Hepatocyte (in vitro differentiated cells): ENCODE measurements around the gene ATP6V0E1. TPM values are rescaled to one million over a fixed set of nuclear protein-coding genes. Genes with fewer than 3 reads are reported as not detected.

ENCODE experiments used
- DNase-seq: peaks from one replicate; pipeline ENCODE4 v3.0.0-alpha.2; 2016; ENCODE audit warnings: low spot score
- H2AFZ ChIP-seq: fragments of 200-600 bp; sonication (generic); 2 replicates; pipeline ENCODE4 v1.6.0; 2016; ENCODE audit warnings: antibody characterized with exemption, mild to moderate bottlenecking
- H3K27ac ChIP-seq: fragments of 200-600 bp; sonication (generic); 2 replicates; pipeline ENCODE4 v1.5.1; 2016; ENCODE audit warnings: mild to moderate bottlenecking
- H3K27me3 ChIP-seq: fragments of 200-600 bp; sonication (generic); 2 replicates; pipeline ENCODE4 v1.6.1; 2016
- H3K36me3 ChIP-seq: fragments of 200-600 bp; sonication (generic); replicated peaks from 2 replicates; pipeline ENCODE4 v1.5.1; 2016; ENCODE audit warnings: low read depth; ENCODE audit not compliant: insufficient read depth
- H3K4me1 ChIP-seq: fragments of 200-600 bp; sonication (generic); 2 replicates; pipeline ENCODE4 v1.5.1; 2016; ENCODE audit warnings: mild to moderate bottlenecking, moderate library complexity; ENCODE audit not compliant: insufficient read depth
- H3K4me2 ChIP-seq: fragments of 200-600 bp; sonication (generic); 2 replicates; pipeline ENCODE4 v1.6.0; 2016
- H3K4me3 ChIP-seq: fragments of 200-600 bp; sonication (generic); 2 replicates; pipeline ENCODE4 v1.5.1; 2016; ENCODE audit warnings: mild to moderate bottlenecking
- H3K79me2 ChIP-seq: fragments of 200-600 bp; sonication (generic); 2 replicates; pipeline ENCODE4 v1.6.0; 2017; ENCODE audit warnings: mild to moderate bottlenecking
- H3K9me2 ChIP-seq: fragments of 200-600 bp; sonication (generic); replicated peaks from 2 replicates; pipeline ENCODE4 v1.6.0; 2017; ENCODE audit warnings: mild to moderate bottlenecking; ENCODE audit not compliant: insufficient read depth
- H3K9me3 ChIP-seq: fragments of 200-600 bp; sonication (generic); 2 replicates; pipeline ENCODE4 v1.5.1; 2016; ENCODE audit warnings: low read depth, mild to moderate bottlenecking
- H4K20me1 ChIP-seq: fragments of 200-600 bp; sonication (generic); 2 replicates; pipeline ENCODE4 v1.6.0; 2016; ENCODE audit warnings: mild to moderate bottlenecking; ENCODE audit not compliant: insufficient read depth, poor library complexity, severe bottlenecking
- EZH2 ChIP-seq: fragments of 200-600 bp; sonication (generic); IDR thresholded peaks from 2 replicates; pipeline ENCODE4 v1.6.1; 2016; ENCODE audit warnings: antibody characterized with exemption, mild to moderate bottlenecking, borderline replicate concordance
- EZH2phosphoT487 ChIP-seq: fragments of 200-600 bp; sonication (generic); IDR thresholded peaks from one replicate; pipeline ENCODE4 v1.6.1; 2018; ENCODE audit warnings: antibody characterized with exemption, mild to moderate bottlenecking, low read depth, moderate library complexity; ENCODE audit not compliant: unreplicated experiment, severe bottlenecking
- WGBS: methylation state at CpG from one replicate; pipeline ENCODE4 v1.1.6; 2016; ENCODE audit warnings: low lambda C conversion rate; ENCODE audit errors: missing lambda C conversion rate; 5-methylcytosine and 5-hydroxymethylcytosine counted together
- polyA plus RNA-seq: library from polyadenylated mRNA; unstranded; fragments of >200 nt; fragmentation: Nextera tagmentation; extraction: Ambion mirVana; gene quantifications from 2 replicates; pipeline ENCODE4 v1.2.1, GENCODE V29; 2016
- total RNA-seq: library from RNA; depleted of rRNA; stranded (reverse); fragments of >200 nt; gene quantifications from 2 replicates; pipeline ENCODE4 v1.2.3, GENCODE V29; 2014
- TF ChIP-seq, protein P1 (sequence below): fragments of 200-600 bp; sonication (generic); IDR thresholded peaks from 2 replicates; pipeline ENCODE4 v1.5.1; 2016; ENCODE audit warnings: antibody characterized with exemption, mild to moderate bottlenecking; ENCODE audit not compliant: poor library complexity

Gene ATP6V0E1
- total and polyA plus RNA-seq, 2 experiments from 2014 or later: 216 to 657 TPM

DNA sequence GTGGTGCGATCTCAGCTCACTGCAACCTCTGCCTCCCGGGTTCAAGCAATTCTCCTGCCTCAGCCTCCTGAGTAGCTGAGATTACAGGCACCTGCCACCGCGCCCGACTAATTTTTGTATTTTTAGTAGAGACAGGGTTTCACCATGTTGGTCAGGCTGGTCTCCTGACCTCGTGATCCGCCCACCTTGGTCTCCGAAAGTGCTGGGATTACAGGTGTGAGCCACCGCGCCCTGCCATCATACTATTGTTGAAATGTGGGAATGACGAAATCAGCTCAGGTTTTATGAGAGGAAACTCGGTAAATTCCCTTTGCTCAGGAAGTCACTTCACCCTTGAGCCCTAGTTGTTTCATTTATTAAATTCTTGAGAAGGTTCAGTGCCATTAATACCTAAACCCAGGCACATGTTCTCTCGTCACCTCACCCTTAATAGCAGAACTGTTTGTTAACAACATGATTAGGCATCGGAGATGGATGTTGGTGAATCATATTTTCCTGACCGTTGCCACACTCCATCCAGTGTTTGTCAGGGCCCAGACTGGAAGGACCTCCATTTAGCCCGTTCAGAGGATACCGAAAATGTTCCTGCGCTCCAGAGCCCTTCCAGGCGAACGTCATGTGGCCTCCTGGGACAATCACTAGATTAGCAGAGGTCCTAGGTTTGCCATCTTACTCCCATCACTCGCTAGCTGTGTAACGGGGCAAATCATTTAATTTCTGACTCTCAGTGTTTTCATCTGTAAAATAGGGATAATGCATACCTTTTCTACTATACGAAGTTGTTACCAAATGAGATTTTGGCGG lies 52.5 kb downstream of the ATP6V0E1 start:
- Histone ChIP-seq H3K4me3 (no peak overlapping the region), H3K4me2 (no peak overlapping the region)
- no peak for DNase-seq

DNA sequence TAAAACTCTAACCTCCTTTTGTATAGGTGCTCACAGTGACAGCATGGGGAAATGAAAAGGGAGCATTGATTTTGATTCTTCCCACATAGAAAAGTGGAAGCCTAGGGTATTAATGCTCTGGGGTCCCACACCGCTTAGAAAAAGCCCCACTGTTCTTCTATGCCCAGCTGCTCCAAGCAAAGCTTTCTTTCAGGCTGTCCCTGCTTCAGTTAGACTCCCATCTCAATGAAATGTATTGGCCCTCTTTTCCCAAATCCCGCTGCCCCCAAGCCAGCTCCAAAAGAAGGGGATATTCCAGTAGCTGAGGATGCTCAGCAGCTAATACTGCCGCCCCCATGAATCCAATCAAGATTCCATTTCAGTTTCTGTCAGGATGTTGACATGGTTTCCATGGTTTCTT lies 55.6 kb downstream of the ATP6V0E1 start:
- Histone ChIP-seq H3K27me3 (no peaks in the 10 kb centered on the region), H3K9me2 (no peaks in the 10 kb centered on the region), H3K4me2 (no peak overlapping the region), H3K36me3 (no peaks in the 10 kb centered on the region), H4K20me1 (peaks cover 3% of the 10 kb centered on the region), H3K4me3 (no peak overlapping the region), H3K9me3 (no peaks in the 10 kb centered on the region), H3K79me2 (peaks cover 3% of the 10 kb centered on the region), H3K27ac (no peak overlapping the region), H2AFZ (no peak overlapping the region), H3K4me1 (peaks cover 6% of the 10 kb centered on the region)
- TF ChIP-seq EZH2phosphoT487 (no peak), EZH2 (no peak)
- TF ChIP-seq, protein P1, sequence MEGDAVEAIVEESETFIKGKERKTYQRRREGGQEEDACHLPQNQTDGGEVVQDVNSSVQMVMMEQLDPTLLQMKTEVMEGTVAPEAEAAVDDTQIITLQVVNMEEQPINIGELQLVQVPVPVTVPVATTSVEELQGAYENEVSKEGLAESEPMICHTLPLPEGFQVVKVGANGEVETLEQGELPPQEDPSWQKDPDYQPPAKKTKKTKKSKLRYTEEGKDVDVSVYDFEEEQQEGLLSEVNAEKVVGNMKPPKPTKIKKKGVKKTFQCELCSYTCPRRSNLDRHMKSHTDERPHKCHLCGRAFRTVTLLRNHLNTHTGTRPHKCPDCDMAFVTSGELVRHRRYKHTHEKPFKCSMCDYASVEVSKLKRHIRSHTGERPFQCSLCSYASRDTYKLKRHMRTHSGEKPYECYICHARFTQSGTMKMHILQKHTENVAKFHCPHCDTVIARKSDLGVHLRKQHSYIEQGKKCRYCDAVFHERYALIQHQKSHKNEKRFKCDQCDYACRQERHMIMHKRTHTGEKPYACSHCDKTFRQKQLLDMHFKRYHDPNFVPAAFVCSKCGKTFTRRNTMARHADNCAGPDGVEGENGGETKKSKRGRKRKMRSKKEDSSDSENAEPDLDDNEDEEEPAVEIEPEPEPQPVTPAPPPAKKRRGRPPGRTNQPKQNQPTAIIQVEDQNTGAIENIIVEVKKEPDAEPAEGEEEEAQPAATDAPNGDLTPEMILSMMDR: no peak
- no peak for DNase-seq
- WGBS: 93% methylated on average over 3 of the region's 3 CpGs

More for the DNA sequence above, 52.5 kb downstream of the ATP6V0E1 start:
- H3K4me1 ChIP-seq: no peaks in the 10 kb centered on the region
- peaks cover 13% of the 10 kb centered on the region for H4K20me1 ChIP-seq
- whole genome bisulfite sequencing: 95% methylated on average over 24 of the region's 24 CpGs
- H2AFZ ChIP-seq: no peak overlapping the region
- H3K9me2 ChIP-seq: no peaks in the 10 kb centered on the region
- no peaks in the 10 kb centered on the region for H3K36me3 ChIP-seq
- H3K79me2 ChIP-seq: peaks cover 30% of the 10 kb centered on the region
- H3K27ac ChIP-seq: no peak overlapping the region
- H3K9me3 ChIP-seq: no peaks in the 10 kb centered on the region
- TF ChIP-seq, protein P1: no peak
- TF ChIP-seq EZH2phosphoT487 (no peak), EZH2 (no peak)
- H3K27me3 ChIP-seq: no peaks in the 10 kb centered on the region

DNA sequence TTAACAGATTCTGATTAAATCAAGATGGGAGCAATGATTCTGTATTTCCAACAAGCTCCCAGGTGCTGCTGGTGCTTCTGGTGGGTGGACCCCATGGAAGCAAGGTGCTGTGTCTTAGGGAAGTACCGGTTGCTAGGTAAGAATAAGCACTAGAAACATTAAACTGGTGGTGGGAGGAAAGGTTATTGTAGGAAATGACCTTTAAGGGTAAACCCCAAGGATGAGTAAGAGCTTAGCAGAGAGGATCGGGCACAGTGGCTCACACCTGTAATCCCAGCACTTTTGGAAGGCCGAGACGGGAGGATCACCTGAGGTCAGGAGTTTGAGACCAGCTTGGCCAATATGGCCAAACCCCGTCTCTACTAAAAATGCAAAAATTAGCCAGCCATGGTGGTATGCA lies 56.4 kb downstream of the ATP6V0E1 start:
- H3K4me3 ChIP-seq: no peak overlapping the region
- no peak overlapping the region for H3K27ac ChIP-seq
- no peaks in the 10 kb centered on the region for H3K36me3 ChIP-seq
- H3K79me2 ChIP-seq: no peaks in the 10 kb centered on the region
- H3K9me2 ChIP-seq: no peaks in the 10 kb centered on the region
- no peaks in the 10 kb centered on the region for H3K27me3 ChIP-seq
- no peak overlapping the region for H3K4me2 ChIP-seq
- TF ChIP-seq, protein P1: no peak
- no peak for TF ChIP-seq EZH2
- TF ChIP-seq EZH2phosphoT487: no peak
- H2AFZ ChIP-seq: no peak overlapping the region
- H3K9me3 ChIP-seq: no peaks in the 10 kb centered on the region
- H3K4me1 ChIP-seq: peaks cover 9% of the 10 kb centered on the region
- DNase-seq: no peak
- no peaks in the 10 kb centered on the region for H4K20me1 ChIP-seq
- 84% methylated on average over 5 of the region's 5 CpGs for WGBS
